ENCODE results near the gene CTNNBL1.

DNA sequence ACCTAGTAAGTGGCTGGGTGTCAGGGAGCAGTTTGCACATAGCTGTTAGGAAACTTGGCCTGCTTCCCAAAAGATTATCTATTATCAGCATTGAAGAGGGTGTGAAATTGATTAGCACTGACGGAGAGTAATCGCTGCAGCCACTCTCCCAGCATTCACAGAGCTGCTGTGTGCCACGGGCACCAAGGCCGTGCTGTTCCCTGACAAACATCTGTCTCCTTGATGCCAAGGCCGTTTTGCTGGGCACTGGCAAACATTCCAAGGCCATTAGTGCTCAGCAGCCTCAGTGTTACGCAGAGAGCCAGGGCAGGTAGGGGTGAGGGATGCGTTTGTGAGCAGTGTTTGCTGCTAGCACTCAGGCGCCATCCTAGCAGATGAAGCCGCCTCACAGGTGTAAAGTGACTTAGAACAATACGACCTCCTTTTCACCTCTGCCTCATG is 151.4 kb downstream of the CTNNBL1 start:
- TF ChIP-seq, protein P1, sequence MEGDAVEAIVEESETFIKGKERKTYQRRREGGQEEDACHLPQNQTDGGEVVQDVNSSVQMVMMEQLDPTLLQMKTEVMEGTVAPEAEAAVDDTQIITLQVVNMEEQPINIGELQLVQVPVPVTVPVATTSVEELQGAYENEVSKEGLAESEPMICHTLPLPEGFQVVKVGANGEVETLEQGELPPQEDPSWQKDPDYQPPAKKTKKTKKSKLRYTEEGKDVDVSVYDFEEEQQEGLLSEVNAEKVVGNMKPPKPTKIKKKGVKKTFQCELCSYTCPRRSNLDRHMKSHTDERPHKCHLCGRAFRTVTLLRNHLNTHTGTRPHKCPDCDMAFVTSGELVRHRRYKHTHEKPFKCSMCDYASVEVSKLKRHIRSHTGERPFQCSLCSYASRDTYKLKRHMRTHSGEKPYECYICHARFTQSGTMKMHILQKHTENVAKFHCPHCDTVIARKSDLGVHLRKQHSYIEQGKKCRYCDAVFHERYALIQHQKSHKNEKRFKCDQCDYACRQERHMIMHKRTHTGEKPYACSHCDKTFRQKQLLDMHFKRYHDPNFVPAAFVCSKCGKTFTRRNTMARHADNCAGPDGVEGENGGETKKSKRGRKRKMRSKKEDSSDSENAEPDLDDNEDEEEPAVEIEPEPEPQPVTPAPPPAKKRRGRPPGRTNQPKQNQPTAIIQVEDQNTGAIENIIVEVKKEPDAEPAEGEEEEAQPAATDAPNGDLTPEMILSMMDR (IDR thresholded peaks at IDR 0.05) = no peak
- TF ChIP-seq EP300 (IDR thresholded peaks at IDR 0.05) = no peak

Data from esophagus muscularis mucosa (tissue), 3 donors.